GM18526 (cell line): ENCODE data around the gene WIPF3.

Experiments
- POLR2A ChIP-seq: IDR thresholded peaks from 3 replicates; pipeline ENCODE4 v1.6.1; 2011; ENCODE audit not compliant: insufficient read length; ENCODE audit errors: extremely low read depth

The WIPF3 gene

GRCh38 chr7:29806208-29806994 lies at the start of gene WIPF3:
Gene WIPF3, plus strand, starts transcription at chr7:29806508. Its CDS starts 28,217 bp downstream, at chr7:29834725.
- TF ChIP-seq POLR2A = no peak

GRCh38 chr7:29763266-29763665 lies 43.0 kb upstream of the WIPF3 start:
- TF ChIP-seq POLR2A = no peak

GRCh38 chr7:29764227-29764626 lies 42.1 kb upstream of the WIPF3 start:
- no peak for TF ChIP-seq POLR2A

- no peak for TF ChIP-seq POLR2A
These were observed 40.8 kb upstream of the WIPF3 start for GRCh38 chr7:29765490-29765889.

GRCh38 chr7:29770371-29770770 lies 35.9 kb upstream of the WIPF3 start:
- no peak for TF ChIP-seq POLR2A

- TF ChIP-seq POLR2A = no peak
These were observed 35.1 kb upstream of the WIPF3 start for GRCh38 chr7:29771081-29771816.

- no peak for TF ChIP-seq POLR2A
These were observed 27.3 kb upstream of the WIPF3 start for GRCh38 chr7:29779017-29779416.

GRCh38 chr7:29780346-29780745 lies 26.0 kb upstream of the WIPF3 start:
- no peak for TF ChIP-seq POLR2A

GRCh38 chr7:29783671-29784070 lies 22.6 kb upstream of the WIPF3 start:
- TF ChIP-seq POLR2A = no peak

- TF ChIP-seq POLR2A = no peak
These were observed 12.8 kb upstream of the WIPF3 start for GRCh38 chr7:29793507-29793906.

- no peak for TF ChIP-seq POLR2A
These were observed 11.2 kb upstream of the WIPF3 start for GRCh38 chr7:29794959-29795629.

- TF ChIP-seq POLR2A = no peak
These were observed 10.4 kb upstream of the WIPF3 start for GRCh38 chr7:29795696-29796580.

GRCh38 chr7:29797112-29797944 lies 9.0 kb upstream of the WIPF3 start:
- TF ChIP-seq POLR2A = no peak

GRCh38 chr7:29798422-29798821 lies 7.9 kb upstream of the WIPF3 start:
- no peak for TF ChIP-seq POLR2A
